H1 (cell line): ENCODE results near the gene TSPAN4. TPM values are rescaled to one million over a fixed set of nuclear protein-coding genes. Genes with fewer than 3 reads are reported as not detected.

Source experiments
- CTCF ChIA-PET: fragments of 300-600 bp; sonication (Branson Sonifier 250); formaldehyde crosslinking; loops from one replicate; lab custom pipeline; 2021; ENCODE audit not compliant: partially characterized antibody; lab: Charles Lee
- POLR2A ChIA-PET: fragments of 300-600 bp; sonication (Branson Sonifier 250); formaldehyde crosslinking; loops from one replicate; lab custom pipeline; 2021; ENCODE audit warnings: inconsistent platforms; ENCODE audit not compliant: partially characterized antibody; lab: Charles Lee
- DNase-seq, 2 experiments: peaks; one replicate each; pipeline versions ENCODE4 v3.0.0 to v3.0.0-alpha.2; 2010 to 2022; ENCODE audit warnings: low spot score in 2 of 2, low read depth in 1 of 2, mixed read lengths in 1 of 2
- FAIRE-seq: peaks from 2 replicates; lab custom pipeline; 2011; peaks lifted over from hg19 to GRCh38; lab: Jason Lieb, UNC
- H2AFZ ChIP-seq: 2 replicates; pipeline ENCODE4 v1.8.1; 2012; ENCODE audit warnings: low read length, inconsistent platforms
- H2AK5ac ChIP-seq: 2 replicates; pipeline ENCODE4 v1.6.1; 2013; ENCODE audit warnings: low read depth, low read length
- H2BK120ac ChIP-seq: replicated peaks from 2 replicates; pipeline ENCODE3; 2013; ENCODE audit warnings: low read depth, low read length, inconsistent platforms
- H2BK12ac ChIP-seq: 2 replicates; pipeline ENCODE4 v1.6.1; 2013; ENCODE audit warnings: low read depth, low read length
- H2BK15ac ChIP-seq: 2 replicates; pipeline ENCODE4 v1.6.1; 2013; ENCODE audit warnings: low read length
- H2BK20ac ChIP-seq: 2 replicates; pipeline ENCODE4 v1.6.1; 2013; ENCODE audit warnings: low read length
- H2BK5ac ChIP-seq: 2 replicates; pipeline ENCODE4 v1.6.1; 2013; ENCODE audit warnings: low read depth, low read length
- H3K14ac ChIP-seq: 2 replicates; pipeline ENCODE4 v1.6.1; 2013; ENCODE audit warnings: inconsistent platforms; ENCODE audit not compliant: insufficient read length
- H3K18ac ChIP-seq: 2 replicates; pipeline ENCODE4 v1.6.1; 2013; ENCODE audit warnings: low read length; ENCODE audit errors: extremely low read depth
- H3K23ac ChIP-seq: 2 replicates; pipeline ENCODE4 v1.6.1; 2013; ENCODE audit warnings: inconsistent platforms; ENCODE audit not compliant: insufficient read length
- H3K23me2 ChIP-seq: 2 replicates; pipeline ENCODE4 v1.6.1; 2013; ENCODE audit warnings: low read depth, low read length
- H3K27ac ChIP-seq: 2 replicates; pipeline ENCODE4 v1.6.1; 2011; ENCODE audit warnings: low read depth, low read length, inconsistent platforms
- H3K27me3 ChIP-seq, 4 experiments: replicated peaks in 1 of 4; 1 replicate in 1 of 4; 2 replicates in 3 of 4; pipeline versions ENCODE4 v1.6.1 to v1.8.1; 2011 to 2013; ENCODE audit warnings: low read length in 3 of 4, mild to moderate bottlenecking in 3 of 4, inconsistent platforms in 2 of 4, mixed read lengths in 2 of 4, moderate library complexity in 1 of 4; ENCODE audit not compliant: control insufficient read depth in 3 of 4, insufficient read depth in 3 of 4; ENCODE audit errors: extremely low read depth in 1 of 4
- H3K36me3 ChIP-seq, 4 experiments: 2 replicates each; pipeline versions ENCODE4 v1.6.1 to v1.8.1; 2011 to 2013; ENCODE audit warnings: mild to moderate bottlenecking in 4 of 4, low read length in 3 of 4, moderate library complexity in 2 of 4, control low read depth in 1 of 4, inconsistent platforms in 1 of 4; ENCODE audit not compliant: insufficient read depth in 4 of 4, control insufficient read depth in 2 of 4
- H3K4ac ChIP-seq: replicated peaks from 2 replicates; pipeline ENCODE3; 2013; ENCODE audit warnings: low read length, low read depth, mixed read lengths, inconsistent platforms; ENCODE audit not compliant: insufficient read length
- H3K4me1 ChIP-seq, 4 experiments: replicated peaks in 1 of 4; 1 replicate in 1 of 4; 2 replicates in 3 of 4; pipeline versions ENCODE4 v1.6.1 to v1.8.1; 2011 to 2013; ENCODE audit warnings: low read length in 3 of 4, inconsistent platforms in 2 of 4, mixed read lengths in 1 of 4; ENCODE audit not compliant: insufficient read depth in 4 of 4, control insufficient read depth in 3 of 4
- H3K4me2 ChIP-seq, 2 experiments: 2 replicates each; pipeline versions ENCODE4 v1.6.1 to v1.8.1; 2011 to 2013; ENCODE audit warnings: low read depth in 2 of 2, low read length in 2 of 2, control low read depth in 1 of 2, inconsistent platforms in 1 of 2, mild to moderate bottlenecking in 1 of 2; ENCODE audit not compliant: insufficient read depth in 1 of 2
- H3K4me3 ChIP-seq, 4 experiments: fragments of 200-600, 300-600 bp in 1 of 4; sonication (generic), shearing (Covaris generic), sonication (Bioruptor Twin) in 1 of 4; 2 replicates each; pipeline versions ENCODE4 v1.5.1 to v1.8.1; 2011 to 2016; ENCODE audit warnings: low read length in 4 of 4, low read depth in 3 of 4, control low read depth in 2 of 4, inconsistent platforms in 2 of 4, mild to moderate bottlenecking in 2 of 4, mixed read lengths in 1 of 4, moderate library complexity in 1 of 4; ENCODE audit not compliant: insufficient read depth in 2 of 4; ENCODE audit errors: extremely low read depth in 1 of 4
- H3K56ac ChIP-seq: replicated peaks from 2 replicates; pipeline ENCODE3; 2013; ENCODE audit warnings: low read depth, mild to moderate bottlenecking, mixed read lengths, low read length, inconsistent platforms; ENCODE audit not compliant: insufficient read length
- H3K79me1 ChIP-seq: 2 replicates; pipeline ENCODE4 v1.6.1; 2013; ENCODE audit warnings: low read depth, low read length, control low read depth
- H3K79me2 ChIP-seq, 2 experiments: 2 replicates each; pipeline versions ENCODE4 v1.6.1 to v1.8.1; 2012 to 2013; ENCODE audit warnings: low read length in 2 of 2, mild to moderate bottlenecking in 2 of 2, inconsistent platforms in 1 of 2; ENCODE audit not compliant: insufficient read depth in 2 of 2, control insufficient read depth in 1 of 2
- H3K9ac ChIP-seq, 4 experiments: replicated peaks in 1 of 4; 1 replicate in 1 of 4; 2 replicates in 3 of 4; pipeline versions ENCODE4 v1.6.1 to v1.8.1; 2011 to 2013; ENCODE audit warnings: low read depth in 3 of 4, low read length in 3 of 4, control low read depth in 2 of 4, mild to moderate bottlenecking in 2 of 4, moderate library complexity in 2 of 4, inconsistent platforms in 1 of 4; ENCODE audit errors: extremely low read depth in 1 of 4
- H3K9me3 ChIP-seq, 2 experiments: 2 replicates each; pipeline versions ENCODE4 v1.6.1 to v1.8.1; 2012 to 2013; ENCODE audit warnings: mild to moderate bottlenecking in 2 of 2, moderate library complexity in 2 of 2, control low read depth in 1 of 2, inconsistent platforms in 1 of 2, low read depth in 1 of 2, low read length in 1 of 2, mixed read lengths in 1 of 2; ENCODE audit not compliant: insufficient read depth in 2 of 2
- H4K20me1 ChIP-seq, 2 experiments: replicated peaks in 1 of 2; 2 replicates each; pipeline versions ENCODE3 to v1.8.1; 2011 to 2013; ENCODE audit warnings: inconsistent platforms in 2 of 2, low read length in 2 of 2, mild to moderate bottlenecking in 1 of 2; ENCODE audit not compliant: insufficient read depth in 2 of 2, control insufficient read depth in 1 of 2
- H4K5ac ChIP-seq: 2 replicates; pipeline ENCODE4 v1.6.1; 2013; ENCODE audit warnings: low read length, low read depth, mixed read lengths, inconsistent platforms; ENCODE audit not compliant: insufficient read length
- H4K8ac ChIP-seq: 2 replicates; pipeline ENCODE4 v1.8.0; 2013; ENCODE audit warnings: mild to moderate bottlenecking, moderate library complexity, low read length, inconsistent platforms; ENCODE audit not compliant: insufficient read depth; ENCODE audit errors: extremely low read depth
- H4K91ac ChIP-seq: replicated peaks from 2 replicates; pipeline ENCODE3; 2013; ENCODE audit warnings: low read length, mixed read lengths, inconsistent platforms; ENCODE audit not compliant: insufficient read length
- BRCA1 ChIP-seq: IDR thresholded peaks from 2 replicates; pipeline ENCODE4 v1.6.1; 2012; ENCODE audit warnings: low read depth, low read length, improper control_type of control experiment
- CBX5 ChIP-seq: fragments of 300-800, 300-1000 bp; sonication (generic); IDR thresholded peaks from 2 replicates; pipeline ENCODE4 v1.7.1; 2016; ENCODE audit warnings: antibody characterized with exemption, low read length, low read depth
- CEBPB ChIP-seq: IDR thresholded peaks from 2 replicates; pipeline ENCODE4 v1.6.1; 2012; ENCODE audit warnings: low read depth, low read length
- CHD2 ChIP-seq: IDR thresholded peaks from 2 replicates; pipeline ENCODE4 v1.6.1; 2012; ENCODE audit warnings: low read length, improper control_type of control experiment
- CREB1 ChIP-seq: IDR thresholded peaks from 2 replicates; pipeline ENCODE4 v1.6.1; 2012; ENCODE audit warnings: inconsistent platforms
- FOSL1 ChIP-seq: IDR thresholded peaks from 2 replicates; pipeline ENCODE4 v1.6.1; 2011; ENCODE audit warnings: mild to moderate bottlenecking, low read depth, low read length, moderate library complexity; ENCODE audit not compliant: insufficient read depth
- HDAC2 ChIP-seq, 2 experiments: fragments of 300-600 bp in 1 of 2; sonication (generic) in 1 of 2; IDR thresholded peaks; 2 replicates each; pipeline ENCODE4 v1.6.1; 2011 to 2012; ENCODE audit warnings: low read depth in 2 of 2, low read length in 2 of 2, mild to moderate bottlenecking in 2 of 2, moderate library complexity in 2 of 2, borderline replicate concordance in 1 of 2, inconsistent platforms in 1 of 2
- PHF8 ChIP-seq: fragments of 200-600 bp; sonication (generic); conservative IDR thresholded peaks from 2 replicates; pipeline ENCODE4 v1.7.1; 2012; ENCODE audit warnings: low read depth, mild to moderate bottlenecking, inconsistent platforms, low read length, moderate library complexity
- SIX5 ChIP-seq: IDR thresholded peaks from 2 replicates; pipeline ENCODE4 v1.6.1; 2011; ENCODE audit warnings: mild to moderate bottlenecking, low read depth, low read length
- TAF7 ChIP-seq: optimal IDR thresholded peaks from 2 replicates; pipeline ENCODE3; 2011; ENCODE audit warnings: low read depth, mild to moderate bottlenecking, inconsistent platforms, low read length, moderate library complexity, borderline replicate concordance
- TBP ChIP-seq: IDR thresholded peaks from 2 replicates; pipeline ENCODE4 v1.6.1; 2011; ENCODE audit warnings: low read depth, low read length, improper control_type of control experiment
- YY1 ChIP-seq: IDR thresholded peaks from 2 replicates; pipeline ENCODE4 v1.6.1; 2011; ENCODE audit warnings: low read depth, mild to moderate bottlenecking, low read length
- ZNF274 ChIP-seq: IDR thresholded peaks from 2 replicates; pipeline ENCODE4 v1.7.0; 2012; ENCODE audit warnings: low read length, borderline replicate concordance; ENCODE audit errors: extremely low read depth
- WGBS, 2 experiments: shearing (Covaris generic) in 1 of 2; methylation state at CpG; one replicate each; pipeline versions ENCODE4 v1.1.6 to v1.1.7; 2013 to 2015; ENCODE audit warnings: low lambda C conversion rate in 2 of 2, mixed read lengths in 2 of 2, inconsistent platforms in 1 of 2, low coverage in 1 of 2, missing lambda C conversion rate in 1 of 2; ENCODE audit not compliant: insufficient replicate concordance in 2 of 2, insufficient coverage in 1 of 2, insufficient read length in 1 of 2; ENCODE audit errors: extremely low coverage in 1 of 2, missing lambda C conversion rate in 1 of 2; 5-methylcytosine and 5-hydroxymethylcytosine counted together
- polyA plus RNA-seq, 7 experiments: library from polyadenylated mRNA; depleted of rRNA in 3 of 7; stranded (reverse) in 5 of 7; unstranded in 2 of 7; fragments of >200 nt in 5 of 7; fragments of 200-250 nt in 2 of 7; gene quantifications; 1 replicate in 5 of 7; 2 replicates in 1 of 7; 4 replicates in 1 of 7; pipeline versions ENCODE4 v1.2.1 to v1.2.3, GENCODE V29; 2011 to 2013; ENCODE audit warnings: missing spikeins in 2 of 7, mixed read lengths in 2 of 7
- total RNA-seq: library from RNA; stranded (reverse); fragmentation: NEBNext Ultra II Directional; extraction: Animal tissue kit (Norgen Biotek cat#: 25700); gene quantifications from 2 replicates; pipeline ENCODE4 v1.2.1, GENCODE V29; 2021
- TF ChIP-seq, protein P1 (sequence below): IDR thresholded peaks from 2 replicates; pipeline ENCODE4 v1.6.1; 2011; ENCODE audit warnings: low read length, improper control_type of control experiment

Gene TSPAN4
- total and polyA plus RNA-seq, 2 of the 8 experiments (the other 6 are each of a cell fraction or from before 2014, with no cell fraction given): 74.1 to 145 TPM

DNA sequence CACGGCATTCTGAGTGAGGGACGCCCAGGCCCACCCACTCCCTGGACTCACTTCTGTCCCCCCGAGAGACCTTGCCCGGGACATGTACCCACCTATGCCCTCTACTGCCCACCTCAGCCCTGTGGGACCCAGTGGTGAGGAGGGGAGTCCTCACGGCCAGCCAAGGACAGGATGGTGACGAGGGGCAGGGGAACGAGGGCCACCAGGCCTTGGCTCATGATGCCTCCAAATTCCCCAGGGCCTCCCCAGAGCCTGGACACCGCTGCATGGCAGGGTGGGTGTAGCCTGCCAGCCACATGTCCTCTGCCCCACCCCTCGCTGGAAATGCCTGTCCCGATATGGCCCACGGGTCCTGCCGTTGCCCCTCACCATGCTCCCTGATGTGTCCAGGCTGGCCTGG is 26.1 kb downstream of the TSPAN4 start:
- Histone ChIP-seq H3K23ac (no peak overlapping the region), H3K27ac (no peak overlapping the region), H4K91ac (no peak overlapping the region), H3K56ac (no peak overlapping the region), H3K4ac (no peak overlapping the region), H3K9me3 (no peaks in the 10 kb centered on the region), H3K9ac (no peak overlapping the region), H3K36me3 (peaks cover 0 to 4% (median 0%) of the 10 kb centered on the region in 4 experiments; a peak in 3 of 8 replicates), H3K18ac (no peak overlapping the region), H4K20me1 (peaks cover 13 to 34% of the 10 kb centered on the region in 2 experiments), H2BK12ac (no peak overlapping the region; the same call in 1 of the 2 replicates), H3K4me1 (peaks cover 0 to 16% (median 9%) of the 10 kb centered on the region in 4 experiments; a peak in 5 of 7 replicates), H3K4me3 (no peak overlapping the region), H3K27me3 (no peaks in the 10 kb centered on the region), H3K79me2 (no peaks in the 10 kb centered on the region), H3K79me1 (no peaks in the 10 kb centered on the region), H4K5ac (no peak overlapping the region), H3K14ac (no peak overlapping the region), H2BK120ac (no peak overlapping the region), H2BK15ac (no peak overlapping the region), H2BK20ac (no peak overlapping the region), H3K4me2 (no peak overlapping the region), H2AFZ (no peak overlapping the region), H3K23me2 (no peaks in the 10 kb centered on the region), H2BK5ac (no peak overlapping the region), H4K8ac (no peak overlapping the region), H2AK5ac (no peak overlapping the region)
- DNase-seq (no peak), FAIRE-seq (no peak)
- CTCF ChIA-PET: interaction anchor here (1.1 to 6.3 kb wide), 8 partner anchors 8 to 181 kb away, joined by 3 to 35 read pairs (median 6); no protein-coding TSS in a partner anchor
- POLR2A ChIA-PET: interaction anchor here (1.7 to 4.8 kb wide), 2 partner anchors 9 to 13 kb away, joined by 5 to 24 read pairs; no protein-coding TSS in a partner anchor
- 89% methylated on average over 12 of the region's 12 CpGs; no CpG with 5 or more reads in 1 of the 2 experiments for WGBS, 2 experiments
- TF ChIP-seq TAF7: no peak
- no peak for TF ChIP-seq CBX5
- no peak for TF ChIP-seq PHF8
- no peak for TF ChIP-seq ZNF274
- TF ChIP-seq HDAC2 (IDR thresholded peaks at IDR 0.05; ENCODE audit: borderline replicate concordance in 1 of 2, low read depth in 2 of 2, low read length in 2 of 2): no peak
- no peak for TF ChIP-seq TBP
- TF ChIP-seq YY1: no peak
- no peak for TF ChIP-seq CHD2
- TF ChIP-seq CEBPB: no peak
- no peak for TF ChIP-seq CREB1
- no peak for TF ChIP-seq FOSL1
- TF ChIP-seq, protein P1, sequence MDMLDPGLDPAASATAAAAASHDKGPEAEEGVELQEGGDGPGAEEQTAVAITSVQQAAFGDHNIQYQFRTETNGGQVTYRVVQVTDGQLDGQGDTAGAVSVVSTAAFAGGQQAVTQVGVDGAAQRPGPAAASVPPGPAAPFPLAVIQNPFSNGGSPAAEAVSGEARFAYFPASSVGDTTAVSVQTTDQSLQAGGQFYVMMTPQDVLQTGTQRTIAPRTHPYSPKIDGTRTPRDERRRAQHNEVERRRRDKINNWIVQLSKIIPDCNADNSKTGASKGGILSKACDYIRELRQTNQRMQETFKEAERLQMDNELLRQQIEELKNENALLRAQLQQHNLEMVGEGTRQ: no peak
- no peak for TF ChIP-seq BRCA1
- TF ChIP-seq SIX5: no peak
